ENCODE measurements around the gene EXT2.

GRCh38 chr11:44096360-44097185, 1.1 kb downstream of the EXT2 start:
- TF ChIP-seq, protein P1, sequence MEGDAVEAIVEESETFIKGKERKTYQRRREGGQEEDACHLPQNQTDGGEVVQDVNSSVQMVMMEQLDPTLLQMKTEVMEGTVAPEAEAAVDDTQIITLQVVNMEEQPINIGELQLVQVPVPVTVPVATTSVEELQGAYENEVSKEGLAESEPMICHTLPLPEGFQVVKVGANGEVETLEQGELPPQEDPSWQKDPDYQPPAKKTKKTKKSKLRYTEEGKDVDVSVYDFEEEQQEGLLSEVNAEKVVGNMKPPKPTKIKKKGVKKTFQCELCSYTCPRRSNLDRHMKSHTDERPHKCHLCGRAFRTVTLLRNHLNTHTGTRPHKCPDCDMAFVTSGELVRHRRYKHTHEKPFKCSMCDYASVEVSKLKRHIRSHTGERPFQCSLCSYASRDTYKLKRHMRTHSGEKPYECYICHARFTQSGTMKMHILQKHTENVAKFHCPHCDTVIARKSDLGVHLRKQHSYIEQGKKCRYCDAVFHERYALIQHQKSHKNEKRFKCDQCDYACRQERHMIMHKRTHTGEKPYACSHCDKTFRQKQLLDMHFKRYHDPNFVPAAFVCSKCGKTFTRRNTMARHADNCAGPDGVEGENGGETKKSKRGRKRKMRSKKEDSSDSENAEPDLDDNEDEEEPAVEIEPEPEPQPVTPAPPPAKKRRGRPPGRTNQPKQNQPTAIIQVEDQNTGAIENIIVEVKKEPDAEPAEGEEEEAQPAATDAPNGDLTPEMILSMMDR (IDR thresholded peaks at IDR 0.05 in 2 of 3, conservative IDR thresholded peaks at IDR 0.05 in 1 of 3; ENCODE audit: control insufficient read depth in 2 of 3, extremely low read depth in 1 of 3, insufficient read depth in 1 of 3, low read depth in 3 of 3, low read length in 3 of 3) = no peak
- no peak for TF ChIP-seq PBX3 (IDR thresholded peaks at IDR 0.05; ENCODE audit: insufficient replicate concordance, low read depth, low read length)
- no peak for TF ChIP-seq PAX5 (IDR thresholded peaks at IDR 0.05; ENCODE audit: borderline replicate concordance, low read depth, low read length)
- TF ChIP-seq, protein P2, sequence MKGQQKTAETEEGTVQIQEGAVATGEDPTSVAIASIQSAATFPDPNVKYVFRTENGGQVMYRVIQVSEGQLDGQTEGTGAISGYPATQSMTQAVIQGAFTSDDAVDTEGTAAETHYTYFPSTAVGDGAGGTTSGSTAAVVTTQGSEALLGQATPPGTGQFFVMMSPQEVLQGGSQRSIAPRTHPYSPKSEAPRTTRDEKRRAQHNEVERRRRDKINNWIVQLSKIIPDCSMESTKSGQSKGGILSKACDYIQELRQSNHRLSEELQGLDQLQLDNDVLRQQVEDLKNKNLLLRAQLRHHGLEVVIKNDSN (IDR thresholded peaks at IDR 0.05; ENCODE audit: borderline replicate concordance, extremely low read length, insufficient read depth, low read depth, low read length) = no peak

Measured in GM12878 (cell line).